Kasumi-1 (cell line): ENCODE data around the gene PDE5A.
A peak's percentile ranks its signal among the peaks of the same experiment; 100 is the strongest.

Experiments
- DNase-seq, 2 experiments: peaks; one replicate each; lab custom pipeline; 2025; lab: John Stamatoyannopoulos, UW

PDE5A gene

GRCh38 chr4:119581190-119581873, 47.3 kb downstream of the PDE5A start:
- no peak for DNase-seq

GRCh38 chr4:119580293-119580692, 48.3 kb downstream of the PDE5A start:
- DNase-seq: no peak

- no peak for DNase-seq
These were observed 48.8 kb downstream of the PDE5A start for GRCh38 chr4:119579823-119580222.

- no peak for DNase-seq
These were observed 58.2 kb downstream of the PDE5A start for GRCh38 chr4:119570401-119570800.

GRCh38 chr4:119564106-119564505, 64.5 kb downstream of the PDE5A start:
- no peak for DNase-seq

GRCh38 chr4:119559044-119559647, 69.5 kb downstream of the PDE5A start:
- DNase-seq: peak; percentile 50 to 65

- no peak for DNase-seq
These were observed 77.6 kb downstream of the PDE5A start for GRCh38 chr4:119550857-119551532.

- DNase-seq: no peak
These were observed 79.0 kb downstream of the PDE5A start for GRCh38 chr4:119549639-119550038.

GRCh38 chr4:119543779-119544178, 84.8 kb downstream of the PDE5A start:
- no peak for DNase-seq

- no peak for DNase-seq
These were observed 85.4 kb downstream of the PDE5A start for GRCh38 chr4:119543187-119543586.

- DNase-seq: no peak
These were observed 88.4 kb downstream of the PDE5A start for GRCh38 chr4:119540249-119540648.

- DNase-seq: no peak
These were observed 91.0 kb downstream of the PDE5A start for GRCh38 chr4:119537586-119537985.

- no peak for DNase-seq
These were observed 91.8 kb downstream of the PDE5A start for GRCh38 chr4:119536572-119537528.

GRCh38 chr4:119532319-119532718, 96.3 kb downstream of the PDE5A start:
- no peak for DNase-seq

GRCh38 chr4:119529788-119530187, 98.8 kb downstream of the PDE5A start:
- no peak for DNase-seq

- no peak for DNase-seq
These were observed 101.6 kb downstream of the PDE5A start for GRCh38 chr4:119526786-119527550.

- no peak for DNase-seq
These were observed 102.6 kb downstream of the PDE5A start for GRCh38 chr4:119525771-119526712.

GRCh38 chr4:119525005-119525749, 103.4 kb downstream of the PDE5A start:
- DNase-seq: no peak

GRCh38 chr4:119523399-119523798, 105.2 kb downstream of the PDE5A start:
- DNase-seq: no peak

GRCh38 chr4:119521268-119521667, 107.3 kb downstream of the PDE5A start:
- no peak for DNase-seq
